NCI-H1930 (cell line): ENCODE measurements around the gene STAG3.
"Not testable (repeated sequence)": the region's sequence is repeated elsewhere in the genome, so short reads cannot be mapped to it uniquely, and the experiment has no call there.

Source experiments
- DNase-seq, 2 experiments: peaks; one replicate each; lab custom pipeline; 2025; lab: John Stamatoyannopoulos, UW

Gene STAG3

GRCh38 chr7:100174582-100174981 is 3.1 kb upstream of the STAG3 start:
- DNase-seq = no peak

- no peak for DNase-seq
These were observed 2.3 kb upstream of the STAG3 start for GRCh38 chr7:100175296-100175935.

GRCh38 chr7:100176096-100177044 is 1.3 kb upstream of the STAG3 start:
- DNase-seq = no peak

- not testable (repeated sequence) for DNase-seq
These were observed 2.4 kb downstream of the STAG3 start for GRCh38 chr7:100180084-100180483.

- not testable (repeated sequence) for DNase-seq
These were observed 4.9 kb downstream of the STAG3 start for GRCh38 chr7:100182616-100183015.

- DNase-seq = not testable (repeated sequence)
These were observed 5.4 kb downstream of the STAG3 start for GRCh38 chr7:100183090-100183489.

GRCh38 chr7:100185726-100186125 is 8.0 kb downstream of the STAG3 start:
- no peak for DNase-seq

GRCh38 chr7:100189061-100189460 is 11.3 kb downstream of the STAG3 start:
- DNase-seq = no peak

GRCh38 chr7:100190048-100190711 is 12.5 kb downstream of the STAG3 start:
- DNase-seq = no peak

GRCh38 chr7:100191775-100192174 is 14.1 kb downstream of the STAG3 start:
- DNase-seq = no peak

GRCh38 chr7:100192281-100192862 is 14.7 kb downstream of the STAG3 start:
- DNase-seq = not testable (repeated sequence)

GRCh38 chr7:100192969-100193368 is 15.3 kb downstream of the STAG3 start:
- DNase-seq = no peak

GRCh38 chr7:100195222-100195621 is 17.5 kb downstream of the STAG3 start:
- DNase-seq = no peak

- DNase-seq = not testable (repeated sequence)
These were observed 18.2 kb downstream of the STAG3 start for GRCh38 chr7:100195901-100196322.

GRCh38 chr7:100198266-100198665 is 20.5 kb downstream of the STAG3 start:
- no peak for DNase-seq

GRCh38 chr7:100200693-100201092 is 23.0 kb downstream of the STAG3 start:
- DNase-seq = no peak

GRCh38 chr7:100204454-100204853 is 26.7 kb downstream of the STAG3 start:
- no peak for DNase-seq

GRCh38 chr7:100208911-100209408 is 31.2 kb downstream of the STAG3 start:
- no peak for DNase-seq

GRCh38 chr7:100209493-100209892 is 31.8 kb downstream of the STAG3 start:
- DNase-seq = no peak

GRCh38 chr7:100210805-100211204 is 33.1 kb downstream of the STAG3 start:
- no peak for DNase-seq

GRCh38 chr7:100211342-100211780 is 33.6 kb downstream of the STAG3 start:
- no peak for DNase-seq
